Measurements from ENCODE around the gene NR2C1.

DNA sequence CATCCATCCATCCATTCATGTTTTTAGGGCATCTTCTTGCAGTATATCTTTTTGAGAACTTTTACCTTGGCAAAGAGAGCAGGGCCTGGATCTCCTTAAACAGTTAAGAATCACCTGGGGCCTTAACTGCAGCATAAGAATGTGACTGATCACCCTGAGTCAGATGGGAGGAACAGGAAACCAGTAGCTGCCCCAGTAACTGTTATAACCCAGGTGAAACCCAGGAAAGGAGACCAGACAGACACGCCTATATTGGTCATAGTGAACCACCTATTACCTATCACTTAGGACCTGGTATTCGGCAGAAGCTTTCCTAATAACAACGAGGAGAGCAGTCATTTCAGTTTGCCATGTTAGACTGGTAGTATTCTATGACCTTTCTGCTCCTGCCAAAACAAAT, 43.4 kb upstream of the NR2C1 start:
- no peak for TF ChIP-seq HDAC2 (IDR thresholded peaks at IDR 0.05; ENCODE audit: borderline replicate concordance in 1 of 2, low read depth in 2 of 2, low read length in 2 of 2)
- TF ChIP-seq, protein P1, sequence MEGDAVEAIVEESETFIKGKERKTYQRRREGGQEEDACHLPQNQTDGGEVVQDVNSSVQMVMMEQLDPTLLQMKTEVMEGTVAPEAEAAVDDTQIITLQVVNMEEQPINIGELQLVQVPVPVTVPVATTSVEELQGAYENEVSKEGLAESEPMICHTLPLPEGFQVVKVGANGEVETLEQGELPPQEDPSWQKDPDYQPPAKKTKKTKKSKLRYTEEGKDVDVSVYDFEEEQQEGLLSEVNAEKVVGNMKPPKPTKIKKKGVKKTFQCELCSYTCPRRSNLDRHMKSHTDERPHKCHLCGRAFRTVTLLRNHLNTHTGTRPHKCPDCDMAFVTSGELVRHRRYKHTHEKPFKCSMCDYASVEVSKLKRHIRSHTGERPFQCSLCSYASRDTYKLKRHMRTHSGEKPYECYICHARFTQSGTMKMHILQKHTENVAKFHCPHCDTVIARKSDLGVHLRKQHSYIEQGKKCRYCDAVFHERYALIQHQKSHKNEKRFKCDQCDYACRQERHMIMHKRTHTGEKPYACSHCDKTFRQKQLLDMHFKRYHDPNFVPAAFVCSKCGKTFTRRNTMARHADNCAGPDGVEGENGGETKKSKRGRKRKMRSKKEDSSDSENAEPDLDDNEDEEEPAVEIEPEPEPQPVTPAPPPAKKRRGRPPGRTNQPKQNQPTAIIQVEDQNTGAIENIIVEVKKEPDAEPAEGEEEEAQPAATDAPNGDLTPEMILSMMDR (IDR thresholded peaks at IDR 0.05; ENCODE audit: control extremely low read depth in 1 of 3, insufficient read depth in 1 of 3, low read depth in 1 of 3, low read length in 3 of 3), result no peak
- TF ChIP-seq EP300 (IDR thresholded peaks at IDR 0.05; ENCODE audit: borderline replicate concordance in 1 of 2, low read depth in 2 of 2, low read length in 2 of 2), result no peak
- no peak for TF ChIP-seq POLR2A (IDR thresholded peaks at IDR 0.05; ENCODE audit: control extremely low read depth in 1 of 2, low read depth in 2 of 2, low read length in 2 of 2)
- no peak for TF ChIP-seq CREB1 (IDR thresholded peaks at IDR 0.05)
- TF ChIP-seq JUND (IDR thresholded peaks at IDR 0.05; ENCODE audit: low read length), result no peak
- TF ChIP-seq YY1 (IDR thresholded peaks at IDR 0.05; ENCODE audit: low read depth, low read length), result no peak
- TF ChIP-seq, protein P2, sequence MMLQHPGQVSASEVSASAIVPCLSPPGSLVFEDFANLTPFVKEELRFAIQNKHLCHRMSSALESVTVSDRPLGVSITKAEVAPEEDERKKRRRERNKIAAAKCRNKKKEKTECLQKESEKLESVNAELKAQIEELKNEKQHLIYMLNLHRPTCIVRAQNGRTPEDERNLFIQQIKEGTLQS (IDR thresholded peaks at IDR 0.05; ENCODE audit: insufficient read depth, low read depth, low read length), result no peak
